ENCODE data around the gene CHERP. TPM values are rescaled to one million over a fixed set of nuclear protein-coding genes. Genes with fewer than 3 reads are reported as not detected.
"Not testable (repeated sequence)": the region's sequence is repeated elsewhere in the genome, so short reads cannot be mapped to it uniquely, and the experiment has no call there.

The CHERP gene
- total and polyA plus RNA-seq, 2 of the 4 experiments (the other 2 are of a cell fraction): 0.54 to 13.5 TPM

DNA sequence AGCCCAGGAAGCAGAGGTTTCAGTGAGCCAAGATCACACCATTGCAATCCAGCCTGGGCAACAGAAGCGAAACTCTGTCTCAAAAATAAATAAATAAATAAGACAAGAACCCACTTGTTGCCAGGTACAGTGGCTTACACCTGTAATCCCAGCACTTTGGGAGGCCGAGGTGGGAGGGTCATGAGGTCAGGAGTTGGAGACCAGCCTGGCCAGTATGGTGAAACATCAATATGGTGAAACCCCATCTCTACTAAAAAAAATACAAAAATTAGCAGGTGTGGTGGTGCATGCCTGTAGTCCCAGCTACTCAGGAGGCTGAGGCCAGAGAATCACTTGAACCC lies 69.7 kb downstream of the CHERP start:
- no CpG with 5 or more reads among the region's 2 CpGs for WGBS, 2 experiments (ENCODE audit: extremely low coverage in 2 of 2, insufficient read length in 1 of 2)
- intact Hi-C loops (cut with micrococcal nuclease): loop anchor here (5.0 kb wide), 1 partner anchor 35 kb away; no protein-coding TSS in a partner anchor

More for the DNA sequence above, 69.7 kb downstream of the CHERP start:
- H4K5ac ChIP-seq (ENCODE audit: low read depth, low read length): peak overlapping the region; percentile 74
- H3K79me1 ChIP-seq (ENCODE audit: low read depth in 1 of 2, low read length in 2 of 2): peaks cover 19 to 36% of the 10 kb centered on the region in 2 experiments
- H3K4ac ChIP-seq (ENCODE audit: low read depth, low read length): peak overlapping the region; percentile 87
- H3K18ac ChIP-seq (ENCODE audit: low read depth, low read length): peak overlapping the region; percentile 38; the same call in 1 of the 2 replicates
- peak overlapping the region; percentile 82 for H3K4me2 ChIP-seq (ENCODE audit: low read depth, low read length)
- H2AK9ac ChIP-seq (replicated peaks; ENCODE audit: low read depth, low read length, poor library complexity): peak overlapping the region; percentile 96
- POLR2A ChIA-PET (ENCODE audit: unreplicated experiment): interaction anchor here (0.6 kb wide), 1 partner anchor 9 kb away, joined by 4 read pairs; no protein-coding TSS in a partner anchor
- in situ Hi-C loops (cut with MboI; ENCODE audit: low sequenced_read_pairs); H2BK15ac ChIP-seq (ENCODE audit: low read depth, low read length); H2BK20ac ChIP-seq (ENCODE audit: low read depth, low read length); H3K27me3 ChIP-seq (ENCODE audit: control insufficient read depth, insufficient read depth, low read length); ATAC-seq (ENCODE audit: low read depth); H3K9me1 ChIP-seq (ENCODE audit: insufficient read depth, low read length); H3K56ac ChIP-seq (ENCODE audit: extremely low read depth, insufficient read depth, low read length); H3K4me1 ChIP-seq (ENCODE audit: control insufficient read depth, insufficient read depth, low read length); H3K9me3 ChIP-seq (ENCODE audit: control insufficient read depth, insufficient read depth, low read length); dilution Hi-C loops (cut with HindIII; ENCODE audit: low sequenced_read_pairs, unreplicated experiment); CTCF ChIA-PET; H3K36me3 ChIP-seq (ENCODE audit: control insufficient read depth, insufficient read depth, low read length); DNase-seq; H3K23ac ChIP-seq (ENCODE audit: low read depth, low read length); BruUV-seq (replicated peaks): not testable (repeated sequence)
- H2BK120ac ChIP-seq (ENCODE audit: low read depth, low read length): peak overlapping the region; percentile 76; the same call in 1 of the 2 replicates
- peak overlapping the region; percentile 49 for H3K4me3 ChIP-seq (ENCODE audit: insufficient read depth, low read depth, low read length)
- peak overlapping the region; percentile 80; the same call in 1 of the 2 replicates for H3K9ac ChIP-seq (ENCODE audit: low read depth, low read length)
- H2BK5ac ChIP-seq (ENCODE audit: low read depth, low read length, poor library complexity, severe bottlenecking): peak overlapping the region; percentile 96
- peak overlapping the region; percentile 77 to 95 for H4K8ac ChIP-seq (ENCODE audit: low read depth in 2 of 2, low read length in 2 of 2)
- H2AK5ac ChIP-seq (ENCODE audit: low read depth, low read length): peak overlapping the region; percentile 69; the same call in 1 of the 2 replicates
- H3K27ac ChIP-seq (ENCODE audit: insufficient read depth, low read length): peak overlapping the region; percentile 91
- peaks cover 35% of the 10 kb centered on the region for H4K20me1 ChIP-seq (ENCODE audit: insufficient read depth, low read length)
- peak overlapping the region; percentile 95 for H3K14ac ChIP-seq (replicated peaks; ENCODE audit: low read depth, low read length)
- peak overlapping the region; percentile 88 for H4K91ac ChIP-seq (ENCODE audit: insufficient read depth, low read depth, low read length)
- H2AFZ ChIP-seq (replicated peaks; ENCODE audit: low read length, poor library complexity): peak overlapping the region; percentile 100
